ENCODE measurements around the gene AFAP1. TPM values are rescaled to one million over a fixed set of nuclear protein-coding genes. Genes with fewer than 3 reads are reported as not detected.

The AFAP1 gene
- total RNA-seq, 1 donor from 2014 or later = 67.9 TPM

GRCh38 chr4:7984286-7984925, 44.7 kb upstream of the AFAP1 start:
- Histone ChIP-seq H3K4me1 (ENCODE audit: insufficient read depth, low read length) (peaks cover 10% of the 10 kb centered on the region), H3K27me3 (ENCODE audit: insufficient read depth, low read length) (no peaks in the 10 kb centered on the region), H3K36me3 (ENCODE audit: insufficient read depth, low read length) (no peaks in the 10 kb centered on the region), H3K27ac (ENCODE audit: low read depth, low read length) (no peak overlapping the region), H2AFZ (ENCODE audit: low read depth, low read length) (no peak overlapping the region), H3K9me3 (ENCODE audit: insufficient read depth, low read depth, low read length) (no peaks in the 10 kb centered on the region), H3K4me2 (ENCODE audit: low read length) (no peak overlapping the region), H3K4me3 (ENCODE audit: insufficient read depth, low read depth, low read length) (no peak overlapping the region), H4K20me1 (ENCODE audit: insufficient read depth, low read length) (no peaks in the 10 kb centered on the region), H3K9ac (ENCODE audit: low read length) (no peak overlapping the region), H3K79me2 (ENCODE audit: insufficient read depth, low read length) (no peaks in the 10 kb centered on the region)
- TF ChIP-seq CTCF (IDR thresholded peaks at IDR 0.05; ENCODE audit: insufficient read depth, low read depth, low read length) (no peak), EZH2 (IDR thresholded peaks at IDR 0.05; ENCODE audit: insufficient read depth, low read length) (no peak)
- Mint-ChIP-seq H3K27me3 (ENCODE audit: low read depth, unreplicated experiment) (peaks cover 32% of the 10 kb centered on the region), H3K4me1 (ENCODE audit: low read depth, unreplicated experiment) (peaks cover 7% of the 10 kb centered on the region), H3K9me3 (ENCODE audit: unreplicated experiment) (no peaks in the 10 kb centered on the region), H3K27ac (ENCODE audit: unreplicated experiment) (no peak overlapping the region), H3K4me3 (ENCODE audit: unreplicated experiment) (no peak overlapping the region), H3K36me3 (ENCODE audit: low read depth, unreplicated experiment) (no peaks in the 10 kb centered on the region)
- DNase-seq (ENCODE audit: low read depth) = no peak
- FAIRE-seq = no peak

- H3K36me3 Mint-ChIP-seq (ENCODE audit: low read depth, unreplicated experiment) = no peaks in the 10 kb centered on the region
- Histone ChIP-seq H4K20me1 (ENCODE audit: insufficient read depth, low read length) (no peaks in the 10 kb centered on the region), H3K9ac (ENCODE audit: low read length) (no peak overlapping the region), H3K4me2 (ENCODE audit: low read length) (no peak overlapping the region), H3K27ac (ENCODE audit: low read depth, low read length) (no peak overlapping the region), H3K4me3 (ENCODE audit: insufficient read depth, low read depth, low read length) (no peak overlapping the region), H3K36me3 (ENCODE audit: insufficient read depth, low read length) (no peaks in the 10 kb centered on the region), H3K9me3 (ENCODE audit: insufficient read depth, low read depth, low read length) (no peaks in the 10 kb centered on the region), H3K79me2 (ENCODE audit: insufficient read depth, low read length) (no peaks in the 10 kb centered on the region), H3K4me1 (ENCODE audit: insufficient read depth, low read length) (peaks cover 19% of the 10 kb centered on the region), H2AFZ (ENCODE audit: low read depth, low read length) (no peak overlapping the region), H3K27me3 (ENCODE audit: insufficient read depth, low read length) (no peaks in the 10 kb centered on the region)
- H3K4me1 Mint-ChIP-seq (ENCODE audit: low read depth, unreplicated experiment) = peaks cover 13% of the 10 kb centered on the region
- H3K9me3 Mint-ChIP-seq (ENCODE audit: unreplicated experiment) = no peaks in the 10 kb centered on the region
- no peak overlapping the region for H3K4me3 Mint-ChIP-seq (ENCODE audit: unreplicated experiment)
- FAIRE-seq = no peak
- no peak for TF ChIP-seq EZH2 (IDR thresholded peaks at IDR 0.05; ENCODE audit: insufficient read depth, low read length)
- no peak for TF ChIP-seq CTCF (IDR thresholded peaks at IDR 0.05; ENCODE audit: insufficient read depth, low read depth, low read length)
- no peak overlapping the region for H3K27ac Mint-ChIP-seq (ENCODE audit: unreplicated experiment)
- no peak for DNase-seq (ENCODE audit: low read depth)
- H3K27me3 Mint-ChIP-seq (ENCODE audit: low read depth, unreplicated experiment) = peaks cover 32% of the 10 kb centered on the region
Measured at GRCh38 chr4:7983296-7983695, 43.6 kb upstream of the AFAP1 start.

- Histone ChIP-seq H3K27ac (ENCODE audit: low read depth, low read length) (no peak overlapping the region), H3K4me1 (ENCODE audit: insufficient read depth, low read length) (peaks cover 21% of the 10 kb centered on the region), H4K20me1 (ENCODE audit: insufficient read depth, low read length) (no peaks in the 10 kb centered on the region), H3K79me2 (ENCODE audit: insufficient read depth, low read length) (no peaks in the 10 kb centered on the region), H3K36me3 (ENCODE audit: insufficient read depth, low read length) (no peaks in the 10 kb centered on the region), H3K4me3 (ENCODE audit: insufficient read depth, low read depth, low read length) (no peak overlapping the region), H3K27me3 (ENCODE audit: insufficient read depth, low read length) (no peaks in the 10 kb centered on the region), H3K9ac (ENCODE audit: low read length) (no peak overlapping the region), H3K4me2 (ENCODE audit: low read length) (no peak overlapping the region), H2AFZ (ENCODE audit: low read depth, low read length) (no peak overlapping the region), H3K9me3 (ENCODE audit: insufficient read depth, low read depth, low read length) (no peaks in the 10 kb centered on the region)
- H3K27me3 Mint-ChIP-seq (ENCODE audit: low read depth, unreplicated experiment) = peaks cover 32% of the 10 kb centered on the region
- FAIRE-seq (no peak), DNase-seq (ENCODE audit: low read depth) (no peak)
- H3K9me3 Mint-ChIP-seq (ENCODE audit: unreplicated experiment) = peaks cover 1% of the 10 kb centered on the region
- no peak overlapping the region for H3K4me3 Mint-ChIP-seq (ENCODE audit: unreplicated experiment)
- peaks cover 16% of the 10 kb centered on the region for H3K4me1 Mint-ChIP-seq (ENCODE audit: low read depth, unreplicated experiment)
- H3K27ac Mint-ChIP-seq (ENCODE audit: unreplicated experiment) = no peak overlapping the region
- no peak for TF ChIP-seq EZH2 (IDR thresholded peaks at IDR 0.05; ENCODE audit: insufficient read depth, low read length)
- no peak for TF ChIP-seq CTCF (IDR thresholded peaks at IDR 0.05; ENCODE audit: insufficient read depth, low read depth, low read length)
- H3K36me3 Mint-ChIP-seq (ENCODE audit: low read depth, unreplicated experiment) = no peaks in the 10 kb centered on the region
Measured at GRCh38 chr4:7981738-7982394, 42.2 kb upstream of the AFAP1 start.

Data from astrocyte (in vitro differentiated cells and primary cell).